IPS DF 6.9 (cell line): ENCODE results near the gene MED13.

Experiments
- DNase-seq: peaks from one replicate; pipeline ENCODE4 v3.0.0-alpha.2; 2013; ENCODE audit warnings: low read depth, low spot score
- H3K27ac ChIP-seq: one replicate; pipeline ENCODE4 v1.5.1; 2013; ENCODE audit warnings: low read length, control low read depth
- H3K27me3 ChIP-seq: 2 replicates; pipeline ENCODE4 v1.6.1; 2013; ENCODE audit warnings: mild to moderate bottlenecking, low read length; ENCODE audit not compliant: control insufficient read depth, insufficient read depth
- H3K36me3 ChIP-seq: 2 replicates; pipeline ENCODE4 v1.6.1; 2013; ENCODE audit warnings: low read length; ENCODE audit not compliant: control insufficient read depth, insufficient read depth
- H3K4me1 ChIP-seq: 2 replicates; pipeline ENCODE4 v1.6.1; 2013; ENCODE audit warnings: low read length; ENCODE audit not compliant: control insufficient read depth, insufficient read depth
- H3K4me3 ChIP-seq: 2 replicates; pipeline ENCODE4 v1.5.1; 2013; ENCODE audit warnings: mild to moderate bottlenecking, low read length
- H3K9me3 ChIP-seq: 2 replicates; pipeline ENCODE4 v1.6.1; 2013; ENCODE audit warnings: low read length, inconsistent platforms; ENCODE audit not compliant: control insufficient read depth, insufficient read depth
- WGBS: extraction: QIAGEN DNeasy Blood & Tissue Kit; methylation state at CpG from one replicate; pipeline ENCODE4 v1.1.7; 2013; ENCODE audit warnings: mixed read lengths, missing lambda C conversion rate; ENCODE audit not compliant: insufficient read length, insufficient coverage; 5-methylcytosine and 5-hydroxymethylcytosine counted together

The MED13 gene

DNA sequence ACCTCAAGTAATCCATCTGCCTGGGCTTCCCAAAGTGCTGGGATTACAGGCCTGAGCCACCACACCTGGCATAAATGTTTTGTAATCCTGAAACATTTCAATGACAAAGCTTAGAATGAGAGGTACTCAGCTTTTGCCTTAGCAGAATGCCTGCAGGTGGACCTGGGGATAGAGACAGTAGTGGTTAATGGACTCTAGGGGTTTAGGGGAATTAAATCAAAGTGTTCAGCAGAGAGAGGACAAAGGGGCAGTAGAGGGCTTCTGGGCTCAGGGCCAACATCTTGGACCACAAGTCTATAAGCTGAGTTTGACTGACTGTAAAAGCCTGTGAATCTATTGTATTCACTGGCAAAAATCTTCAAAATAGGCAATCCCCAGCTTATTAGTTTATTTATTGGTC is 36.0 kb upstream of the MED13 start:
- Histone ChIP-seq H3K4me3 (no peak overlapping the region), H3K27ac (no peak overlapping the region), H3K9me3 (no peaks in the 10 kb centered on the region), H3K36me3 (no peaks in the 10 kb centered on the region), H3K4me1 (peaks cover 4% of the 10 kb centered on the region; the same call in 1 of the 2 replicates), H3K27me3 (no peaks in the 10 kb centered on the region)
- DNase-seq, result no peak

DNA sequence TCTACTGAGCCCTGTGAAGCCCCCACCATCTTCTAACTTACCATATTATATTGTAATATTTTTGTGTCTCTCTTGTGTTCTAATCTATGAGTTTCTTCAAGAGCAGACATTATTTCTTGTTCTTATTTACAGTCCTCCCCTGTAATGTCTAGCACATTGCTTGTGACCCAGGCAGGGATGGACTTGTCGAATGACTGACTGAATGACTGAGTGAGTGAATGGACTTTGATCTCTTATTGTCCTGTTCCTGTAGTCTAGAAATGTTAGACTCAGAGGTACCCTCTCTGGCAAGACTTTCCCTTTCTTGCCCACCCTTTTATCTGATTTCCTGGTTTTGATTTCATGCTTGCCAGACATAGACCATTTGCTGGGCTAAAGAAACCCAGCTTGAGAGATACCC is 35.0 kb upstream of the MED13 start:
- no peaks in the 10 kb centered on the region for H3K27me3 ChIP-seq
- no peaks in the 10 kb centered on the region for H3K36me3 ChIP-seq
- no CpG with 5 or more reads among the region's 1 CpG for WGBS
- H3K9me3 ChIP-seq, result no peaks in the 10 kb centered on the region
- no peak overlapping the region for H3K4me3 ChIP-seq
- no peak overlapping the region for H3K27ac ChIP-seq
- DNase-seq, result no peak
- H3K4me1 ChIP-seq, result no peaks in the 10 kb centered on the region

DNA sequence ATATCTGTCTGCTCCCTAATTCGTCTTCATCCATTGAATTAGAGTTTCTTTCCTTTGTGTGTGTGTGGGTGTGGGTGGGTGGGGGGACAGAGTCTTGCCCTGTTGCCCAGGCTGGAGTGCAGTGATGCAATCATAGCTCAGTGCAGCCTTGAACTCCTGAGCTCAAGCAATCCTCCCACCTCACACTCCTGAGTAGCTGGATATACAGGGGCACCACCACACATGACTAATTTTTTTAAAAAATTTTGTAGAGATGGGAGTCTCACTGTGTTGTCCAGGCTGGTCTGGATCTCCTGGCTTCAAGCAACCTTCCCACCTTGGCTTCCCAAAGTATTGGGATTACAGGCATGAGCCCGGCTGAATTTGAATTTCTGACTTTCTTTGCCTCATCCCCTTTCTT is 34.5 kb upstream of the MED13 start:
- no CpG with 5 or more reads among the region's 2 CpGs for WGBS
- Histone ChIP-seq H3K9me3 (no peaks in the 10 kb centered on the region), H3K36me3 (no peaks in the 10 kb centered on the region), H3K4me1 (no peaks in the 10 kb centered on the region), H3K27ac (no peak overlapping the region), H3K4me3 (no peak overlapping the region), H3K27me3 (no peaks in the 10 kb centered on the region)
- DNase-seq, result no peak

DNA sequence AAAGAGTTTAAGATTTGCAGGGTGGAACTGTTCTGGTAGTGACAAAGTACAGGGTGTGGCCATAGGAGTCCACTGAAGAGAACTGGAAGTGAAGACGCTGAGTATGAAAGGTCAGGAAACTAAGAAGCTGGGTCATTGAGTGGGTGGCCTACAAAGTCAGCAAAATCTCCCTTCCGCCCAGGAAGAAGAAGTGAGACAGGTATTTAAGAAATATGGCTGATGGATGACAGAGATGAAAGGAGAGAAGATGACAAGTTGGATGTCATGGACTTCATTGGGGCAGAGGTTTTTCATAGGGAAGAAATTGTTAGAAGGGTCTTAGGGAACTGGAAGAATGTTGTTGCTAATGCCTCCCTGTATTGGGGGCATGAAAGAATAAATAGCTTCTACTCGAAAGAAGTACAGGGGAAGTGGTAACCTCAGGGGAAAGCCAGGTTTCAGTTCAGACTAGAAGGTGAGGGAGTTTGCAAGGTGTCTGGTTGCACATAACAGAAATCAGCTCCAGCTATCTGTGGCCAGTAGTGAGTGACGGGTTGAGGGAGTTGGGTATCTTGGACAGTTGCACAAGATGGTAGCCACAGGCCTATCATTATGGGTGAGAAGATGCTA is 33.6 kb upstream of the MED13 start:
- H3K27me3 ChIP-seq, result no peaks in the 10 kb centered on the region
- H3K9me3 ChIP-seq, result no peaks in the 10 kb centered on the region
- no peaks in the 10 kb centered on the region for H3K4me1 ChIP-seq
- no peak overlapping the region for H3K4me3 ChIP-seq
- no peak overlapping the region for H3K27ac ChIP-seq
- WGBS, result no CpG with 5 or more reads among the region's 4 CpGs
- DNase-seq, result no peak
- H3K36me3 ChIP-seq, result no peaks in the 10 kb centered on the region

DNA sequence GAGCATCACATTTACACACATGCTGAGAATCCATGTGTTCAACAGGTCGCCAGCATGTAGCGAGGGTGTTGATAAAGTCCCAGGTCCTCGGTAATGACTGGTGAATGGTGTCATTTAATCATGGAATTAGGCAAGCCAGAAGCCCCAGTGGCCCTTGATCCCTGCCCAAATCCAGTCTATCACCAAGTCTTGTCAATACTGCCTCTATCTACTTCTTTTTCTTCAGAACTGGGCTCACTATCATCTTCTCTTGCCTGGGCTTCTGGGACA is 31.3 kb upstream of the MED13 start:
- Histone ChIP-seq H3K4me3 (no peak overlapping the region), H3K9me3 (no peaks in the 10 kb centered on the region), H3K36me3 (no peaks in the 10 kb centered on the region), H3K27me3 (no peaks in the 10 kb centered on the region), H3K27ac (no peak overlapping the region), H3K4me1 (no peaks in the 10 kb centered on the region)
- no peak for DNase-seq
- WGBS, result no CpG with 5 or more reads among the region's 3 CpGs

DNA sequence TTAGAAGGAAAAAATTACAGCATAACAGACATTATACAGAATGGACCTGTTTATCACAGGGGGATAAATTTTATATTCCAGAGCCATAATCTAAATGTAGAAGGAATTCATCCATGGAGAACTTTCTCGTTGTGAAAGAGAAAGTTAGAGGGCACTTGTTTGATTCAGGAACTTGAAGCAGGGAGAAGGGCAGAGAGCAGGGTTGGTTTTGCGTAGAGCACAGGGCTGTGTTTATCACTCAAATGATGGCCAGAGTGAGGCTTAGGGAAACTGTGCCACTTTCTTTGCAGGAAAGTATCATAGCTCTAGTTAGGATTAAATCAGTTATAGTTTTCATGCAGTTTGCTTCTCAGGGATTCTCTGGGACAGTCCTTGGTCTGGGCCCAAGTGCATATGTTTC is 29.1 kb upstream of the MED13 start:
- Histone ChIP-seq H3K36me3 (no peaks in the 10 kb centered on the region), H3K27ac (no peak overlapping the region), H3K4me3 (no peak overlapping the region), H3K4me1 (no peaks in the 10 kb centered on the region), H3K9me3 (no peaks in the 10 kb centered on the region), H3K27me3 (no peaks in the 10 kb centered on the region)
- DNase-seq, result no peak
- no CpG with 5 or more reads among the region's 2 CpGs for WGBS

DNA sequence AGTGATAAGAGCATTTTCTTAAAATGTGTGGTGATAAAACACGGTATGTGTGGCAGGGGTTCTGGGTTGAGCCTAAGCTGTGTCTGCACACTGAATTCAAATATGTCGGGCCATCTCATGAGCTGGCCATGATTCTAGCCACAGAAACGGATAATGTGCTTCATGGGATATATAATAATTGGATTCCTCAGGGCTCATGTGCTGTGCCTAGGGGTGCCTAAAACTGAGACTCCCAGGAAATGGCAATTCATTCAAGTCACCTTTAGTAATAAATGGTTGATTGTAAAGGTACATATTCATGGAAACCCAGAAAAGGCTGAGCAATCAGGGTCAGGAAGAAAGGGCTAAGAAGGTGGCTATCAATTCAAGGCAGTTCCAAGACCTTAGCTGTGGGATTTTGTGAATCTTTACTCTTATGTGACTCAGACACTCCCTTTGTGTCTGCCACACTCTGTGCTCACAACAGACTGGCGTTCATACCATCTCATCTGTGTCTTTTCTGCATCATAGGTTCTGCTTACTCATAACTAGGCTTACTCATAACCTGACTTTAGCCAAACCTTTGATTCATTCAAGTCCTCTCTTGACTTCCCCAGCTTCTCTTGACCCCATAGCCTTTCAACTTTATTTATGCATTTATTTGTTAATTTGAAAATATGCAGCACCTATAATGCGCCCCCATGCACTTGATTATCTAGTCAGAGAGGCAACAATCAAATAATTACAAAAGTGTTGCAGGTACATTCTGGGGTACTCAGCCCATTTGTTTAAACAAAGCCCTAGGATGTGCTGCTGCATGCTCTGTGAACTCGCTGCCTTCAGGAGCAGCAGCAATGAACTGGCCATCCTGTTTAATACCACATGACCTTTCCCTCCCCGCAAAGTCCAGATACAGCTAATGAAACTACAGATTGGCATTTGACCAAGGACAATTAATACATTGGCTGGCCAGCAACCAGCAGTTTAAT is 28.4 kb upstream of the MED13 start:
- H3K4me1 ChIP-seq, result no peaks in the 10 kb centered on the region
- no peak overlapping the region for H3K27ac ChIP-seq
- no CpG with 5 or more reads among the region's 7 CpGs for WGBS

DNA sequence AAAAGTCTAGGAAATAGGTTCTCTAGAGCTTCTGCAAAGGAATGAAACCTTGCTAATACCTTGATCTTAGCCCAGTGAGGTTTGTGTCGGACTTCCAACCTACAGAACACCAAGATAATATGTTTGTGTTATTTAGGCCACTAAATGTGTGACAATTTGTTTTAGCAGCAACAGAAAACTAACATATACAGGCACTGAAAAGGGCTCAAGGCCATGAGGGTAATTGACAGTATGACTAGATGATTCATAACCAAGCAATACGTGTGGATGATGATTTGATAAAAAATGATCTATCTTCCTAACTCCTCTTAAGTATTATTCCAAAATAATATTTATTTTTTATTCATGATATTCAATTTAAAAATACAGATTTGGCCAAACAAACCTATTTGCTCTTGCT is 27.7 kb upstream of the MED13 start:
- H3K4me3 ChIP-seq, result no peak overlapping the region
- H3K27me3 ChIP-seq, result no peaks in the 10 kb centered on the region
- H3K9me3 ChIP-seq, result no peaks in the 10 kb centered on the region
- H3K4me1 ChIP-seq, result no peaks in the 10 kb centered on the region
- no CpG with 5 or more reads among the region's 2 CpGs for WGBS
- H3K27ac ChIP-seq, result no peak overlapping the region
- no peak for DNase-seq
- no peaks in the 10 kb centered on the region for H3K36me3 ChIP-seq

More for the DNA sequence above, 28.4 kb upstream of the MED13 start:
- H3K4me3 ChIP-seq, result no peak overlapping the region
- H3K36me3 ChIP-seq, result no peaks in the 10 kb centered on the region
- no peak for DNase-seq
- no peaks in the 10 kb centered on the region for H3K9me3 ChIP-seq
- H3K27me3 ChIP-seq, result no peaks in the 10 kb centered on the region

DNA sequence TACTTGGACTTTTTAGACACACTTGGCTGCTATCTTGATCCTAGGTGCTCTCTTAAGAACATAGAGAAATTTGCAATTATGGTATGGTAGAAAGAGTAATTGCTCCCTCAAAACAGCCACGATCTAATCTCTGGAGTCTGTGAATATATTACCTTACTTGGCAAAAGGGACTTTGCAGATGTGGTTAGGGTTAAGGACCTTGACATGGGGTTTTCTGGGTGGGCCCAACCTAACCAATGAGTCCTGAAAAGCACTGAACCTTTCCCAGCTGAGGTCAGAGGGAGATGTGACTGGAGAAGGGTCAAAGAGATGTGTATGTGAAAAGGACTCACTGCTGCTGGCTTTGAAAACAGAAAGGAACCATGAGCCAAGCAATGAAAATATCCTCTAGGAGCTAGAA is 26.7 kb upstream of the MED13 start:
- H3K27ac ChIP-seq, result no peak overlapping the region
- no peaks in the 10 kb centered on the region for H3K9me3 ChIP-seq
- no peak overlapping the region for H3K4me3 ChIP-seq
- H3K4me1 ChIP-seq, result no peaks in the 10 kb centered on the region
- H3K27me3 ChIP-seq, result no peaks in the 10 kb centered on the region
- DNase-seq, result no peak
- H3K36me3 ChIP-seq, result no peaks in the 10 kb centered on the region
- no CpG with 5 or more reads among the region's 1 CpG for WGBS

DNA sequence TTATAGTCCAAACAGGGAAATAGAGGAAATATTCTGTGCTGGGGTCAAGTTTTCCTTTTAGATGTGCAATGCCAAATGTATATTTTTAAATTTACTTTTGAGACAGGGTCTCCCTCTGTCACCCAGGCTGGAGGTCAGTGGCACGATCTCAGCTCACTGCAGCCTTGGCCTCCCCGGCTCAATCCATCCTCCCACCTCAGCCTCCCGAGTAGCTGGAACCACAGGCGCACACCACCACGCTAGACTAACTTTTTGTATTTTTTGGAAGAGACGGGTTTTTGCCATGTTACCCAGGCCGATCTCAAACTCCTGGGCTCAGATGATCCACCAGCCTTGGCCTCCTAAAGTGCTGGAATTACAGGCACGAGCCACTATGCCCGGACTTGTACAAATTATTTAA is 25.8 kb upstream of the MED13 start:
- no peaks in the 10 kb centered on the region for H3K4me1 ChIP-seq
- DNase-seq, result no peak
- no peak overlapping the region for H3K27ac ChIP-seq
- H3K36me3 ChIP-seq, result no peaks in the 10 kb centered on the region
- no peaks in the 10 kb centered on the region for H3K9me3 ChIP-seq
- WGBS, result no CpG with 5 or more reads among the region's 9 CpGs
- no peaks in the 10 kb centered on the region for H3K27me3 ChIP-seq
- H3K4me3 ChIP-seq, result no peak overlapping the region
